Stimulated activated CD4-positive, alpha-beta T cell treated with anti-CD3 and anti-CD28 coated beads, Interleukin-1b, Interleukin-23, amount 100 ng/mL, for 1 hour (primary cell): ENCODE measurements around the gene LGALS3.
"Not testable (repeated sequence)": the region's sequence is repeated elsewhere in the genome, so short reads cannot be mapped to it uniquely, and the experiment has no call there.

ENCODE experiments used
- DNase-seq, 2 donors: peaks; one replicate each; pipeline ENCODE4 v3.0.0-alpha.2; 2020; ENCODE audit warnings: low read depth in 2 of 2

The LGALS3 gene

GRCh38 chr14:55129086-55129427 is at the start of gene LGALS3:
LGALS3 (plus strand) TSS chr14:55129252; CDS start chr14:55137374, 8,122 bp downstream.
- no peak for DNase-seq

GRCh38 chr14:55079961-55080360 is 49.1 kb upstream of the LGALS3 start:
- not testable (repeated sequence) for DNase-seq

GRCh38 chr14:55084401-55085059 is 44.5 kb upstream of the LGALS3 start:
- DNase-seq: no peak

GRCh38 chr14:55085060-55085660 is 43.9 kb upstream of the LGALS3 start:
- DNase-seq: no peak

GRCh38 chr14:55086938-55087337 is 42.1 kb upstream of the LGALS3 start:
- DNase-seq: no peak

GRCh38 chr14:55088356-55088755 is 40.7 kb upstream of the LGALS3 start:
- no peak for DNase-seq

- no peak for DNase-seq
Observed at GRCh38 chr14:55092341-55092740, 36.7 kb upstream of the LGALS3 start.

GRCh38 chr14:55094292-55095157 is 34.5 kb upstream of the LGALS3 start:
- no peak for DNase-seq

- DNase-seq: no peak
Observed at GRCh38 chr14:55097881-55098560, 31.0 kb upstream of the LGALS3 start.

GRCh38 chr14:55098561-55098898 is 30.5 kb upstream of the LGALS3 start:
- DNase-seq: no peak

- no peak for DNase-seq
Observed at GRCh38 chr14:55099756-55100155, 29.3 kb upstream of the LGALS3 start.

GRCh38 chr14:55101698-55102097 is 27.4 kb upstream of the LGALS3 start:
- DNase-seq: no peak

GRCh38 chr14:55102141-55102621 is 26.9 kb upstream of the LGALS3 start:
- no peak for DNase-seq

- DNase-seq: no peak
Observed at GRCh38 chr14:55103005-55103640, 25.9 kb upstream of the LGALS3 start.

- no peak for DNase-seq
Observed at GRCh38 chr14:55103971-55104954, 24.8 kb upstream of the LGALS3 start.

- no peak for DNase-seq
Observed at GRCh38 chr14:55105991-55106390, 23.1 kb upstream of the LGALS3 start.

GRCh38 chr14:55107766-55108554 is 21.1 kb upstream of the LGALS3 start:
- DNase-seq: no peak

- no peak for DNase-seq
Observed at GRCh38 chr14:55109836-55110235, 19.2 kb upstream of the LGALS3 start.

GRCh38 chr14:55111122-55111708 is 17.8 kb upstream of the LGALS3 start:
- DNase-seq: no peak
